Ascending aorta (tissue), 2 donors: ENCODE measurements around the gene SRSF10. TPM values are rescaled to one million over a fixed set of nuclear protein-coding genes. Genes with fewer than 3 reads are reported as not detected.
A peak's percentile ranks its signal among the peaks of the same experiment; 100 is the strongest.
"Not testable (repeated sequence)": the region's sequence is repeated elsewhere in the genome, so short reads cannot be mapped to it uniquely, and the experiment has no call there.

ENCODE experiments used
- DNase-seq, 2 donors: peaks; one replicate each; pipeline ENCODE4 v3.0.0-alpha.2; 2019; ENCODE audit warnings: low spot score in 2 of 2
- H3K27ac ChIP-seq, 2 donors: fragments of 200-600 bp; sonication (generic); one replicate each; pipeline ENCODE4 v1.5.1; 2016 to 2017; ENCODE audit warnings: mild to moderate bottlenecking in 1 of 2
- H3K27me3 ChIP-seq: fragments of 200-600 bp; sonication (generic); one replicate; pipeline ENCODE4 v1.5.1; 2017
- H3K36me3 ChIP-seq, 2 donors: fragments of 200-600 bp; sonication (generic); one replicate each; pipeline ENCODE4 v1.5.1; 2016
- H3K4me1 ChIP-seq, 2 donors: fragments of 200-600 bp; sonication (generic); one replicate each; pipeline ENCODE4 v1.5.1; 2016 to 2017; ENCODE audit warnings: mild to moderate bottlenecking in 1 of 2
- H3K4me3 ChIP-seq, 2 donors: fragments of 200-600 bp; sonication (generic); one replicate each; pipeline ENCODE4 v1.5.1; 2016 to 2017; ENCODE audit warnings: mild to moderate bottlenecking in 1 of 2
- H3K9me3 ChIP-seq, 2 donors: fragments of 200-600 bp; sonication (generic); one replicate each; pipeline ENCODE4 v1.5.1; 2016
- CTCF ChIP-seq, 3 experiments: fragments of 200-600 bp in 2 of 3; fragments of 450-650 bp in 1 of 3; sonication (generic) in 2 of 3; IDR thresholded peaks; one replicate each; pipeline ENCODE4 v1.5.1; 2016 to 2019; ENCODE audit warnings: antibody characterized with exemption in 3 of 3, mild to moderate bottlenecking in 1 of 3, moderate library complexity in 1 of 3
- intact Hi-C: fragments of 100-400 bp; cut with DNase I; formaldehyde crosslinking; loops from one replicate; pipeline ENCODE4 v1.15.1; 2023
- total RNA-seq: library from RNA; depleted of rRNA; stranded (reverse); fragments of >200 nt; gene quantifications from one replicate; pipeline ENCODE4 v1.1.0, GENCODE V29; 2016

SRSF10 gene
- total RNA-seq, 1 donor from 2014 or later, result 80.6 TPM

GRCh38 chr1:24010650-24011049, 30.5 kb upstream of the SRSF10 start:
- no peaks in the 10 kb centered on the region for H3K36me3 ChIP-seq
- no peak for TF ChIP-seq CTCF (IDR thresholded peaks at IDR 0.05)
- H3K4me3 ChIP-seq, result no peak overlapping the region
- no peaks in the 10 kb centered on the region for H3K9me3 ChIP-seq
- H3K27me3 ChIP-seq, result no peaks in the 10 kb centered on the region
- peaks cover 0 to 37% of the 10 kb centered on the region in 2 donors for H3K4me1 ChIP-seq
- peak overlapping the region; percentile 68 to 74 for H3K27ac ChIP-seq
- intact Hi-C loops, result loop anchor here (10.0 kb wide), 1 partner anchor 446 kb away; no protein-coding TSS in a partner anchor
- DNase-seq, result no peak

- Histone ChIP-seq H3K9me3 (no peaks in the 10 kb centered on the region), H3K4me3 (no peak overlapping the region), H3K27ac (peak overlapping the region; percentile 68 to 74), H3K36me3 (no peaks in the 10 kb centered on the region), H3K4me1 (peaks cover 0 to 27% of the 10 kb centered on the region in 2 donors), H3K27me3 (no peaks in the 10 kb centered on the region)
- intact Hi-C loops, result no loop called here
- no peak for TF ChIP-seq CTCF (IDR thresholded peaks at IDR 0.05)
- DNase-seq, result no peak
Measured at GRCh38 chr1:24009406-24009805, 29.3 kb upstream of the SRSF10 start.

GRCh38 chr1:24008574-24009184, 28.6 kb upstream of the SRSF10 start:
- H3K4me3 ChIP-seq, result not testable (repeated sequence)
- peak overlapping the region; percentile 73 to 74 for H3K27ac ChIP-seq

GRCh38 chr1:24007079-24007478, 27.0 kb upstream of the SRSF10 start:
- Histone ChIP-seq H3K4me1 (peaks cover 0 to 35% of the 10 kb centered on the region in 2 donors), H3K27me3 (no peaks in the 10 kb centered on the region), H3K9me3 (no peaks in the 10 kb centered on the region), H3K4me3 (no peak overlapping the region), H3K36me3 (no peaks in the 10 kb centered on the region), H3K27ac (no peak overlapping the region)
- DNase-seq, result no peak
- no peak for TF ChIP-seq CTCF (IDR thresholded peaks at IDR 0.05)
- intact Hi-C loops, result no loop called here

More at GRCh38 chr1:24008574-24009184, 28.6 kb upstream of the SRSF10 start:
- intact Hi-C loops, H3K27me3 ChIP-seq, H3K36me3 ChIP-seq, H3K9me3 ChIP-seq, DNase-seq: not testable (repeated sequence)
- H3K4me1 ChIP-seq, result peaks cover 0 to 28% of the 10 kb centered on the region in 2 donors

- H3K4me3 ChIP-seq, result no peak overlapping the region
- no peaks in the 10 kb centered on the region for H3K36me3 ChIP-seq
- no peaks in the 10 kb centered on the region for H3K9me3 ChIP-seq
- no peak overlapping the region for H3K27ac ChIP-seq
- peaks cover 0 to 26% of the 10 kb centered on the region in 2 donors for H3K4me1 ChIP-seq
- TF ChIP-seq CTCF (IDR thresholded peaks at IDR 0.05), result no peak
- no peak for DNase-seq
- intact Hi-C loops, result no loop called here
- H3K27me3 ChIP-seq, result no peaks in the 10 kb centered on the region
Measured at GRCh38 chr1:24005163-24005562, 25.0 kb upstream of the SRSF10 start.

GRCh38 chr1:24004132-24004531, 24.0 kb upstream of the SRSF10 start:
- Histone ChIP-seq H3K4me3 (no peak overlapping the region), H3K27ac (peak overlapping the region in 1 of 2 donors; percentile 39), H3K9me3 (no peaks in the 10 kb centered on the region), H3K4me1 (peaks cover 0 to 25% of the 10 kb centered on the region in 2 donors), H3K27me3 (no peaks in the 10 kb centered on the region), H3K36me3 (no peaks in the 10 kb centered on the region)
- no peak for DNase-seq
- TF ChIP-seq CTCF (IDR thresholded peaks at IDR 0.05), result no peak
- intact Hi-C loops, result no loop called here
